ENCODE results near the gene DNAH2. TPM values are rescaled to one million over a fixed set of nuclear protein-coding genes. Genes with fewer than 3 reads are reported as not detected.

The DNAH2 gene
- total RNA-seq, 1 experiment from 2014 or later: 2.0 TPM

GRCh38 chr17:7859028-7859427 is 141.5 kb downstream of the DNAH2 start:
- ChIA-PET RAD21 (ENCODE audit: low non-redundant PET in 1 of 2, low total read pairs in 2 of 2, uncharacterized antibody in 2 of 2, unreplicated experiment in 2 of 2) (no interaction called here), POLR2A (no interaction called here), CTCF (interaction anchor here (0.8 to 1.4 kb wide), 3 partner anchors 34 to 131 kb away, joined by 3 to 4 read pairs (median 3); no protein-coding TSS in a partner anchor)
- H2AFZ ChIP-seq (ENCODE audit: low read depth, low read length, poor library complexity, severe bottlenecking): no peak overlapping the region
- no peaks in the 10 kb centered on the region for H3K27me3 ChIP-seq (ENCODE audit: insufficient read depth, low read length)
- H3K4me3 ChIP-seq (replicated peaks in 1 of 2; ENCODE audit: low read depth in 1 of 2, low read length in 2 of 2): peak overlapping the region; percentile 67 to 94
- BruUV-seq (replicated peaks): no TSS peak
- H3K79me2 ChIP-seq (ENCODE audit: insufficient read depth, low read length): peaks cover 42% of the 10 kb centered on the region
- no peak for TF ChIP-seq CTCF (IDR thresholded peaks at IDR 0.05 in 2 of 3, conservative IDR thresholded peaks at IDR 0.05 in 1 of 3; ENCODE audit: borderline replicate concordance in 1 of 3, insufficient read depth in 1 of 3, low read depth in 2 of 3, low read length in 2 of 3)
- no peak for TF ChIP-seq POLR2A (IDR thresholded peaks at IDR 0.05; ENCODE audit: borderline replicate concordance, extremely low read depth, insufficient read depth, insufficient read length)
- TF ChIP-seq TCF7L2 (IDR thresholded peaks at IDR 0.05; ENCODE audit: borderline replicate concordance, extremely low read depth, insufficient read depth, insufficient read length): no peak
- no peak for TF ChIP-seq ZNF274 (IDR thresholded peaks at IDR 0.05; ENCODE audit: low read depth, low read length)
- no peak for TF ChIP-seq ZFX (IDR thresholded peaks at IDR 0.05)
- no peaks in the 10 kb centered on the region for H3K9me2 ChIP-seq (ENCODE audit: insufficient read depth)
- DNase-seq (ENCODE audit: low read depth, low spot score): no peak
- H3K36me3 ChIP-seq (ENCODE audit: control insufficient read depth in 1 of 2, insufficient read depth in 2 of 2, low read length in 2 of 2): peaks cover 8 to 21% of the 10 kb centered on the region in 2 experiments; a peak in 3 of 4 replicates
- intact Hi-C loops (cut with micrococcal nuclease): no loop called here
- H3K9ac ChIP-seq (ENCODE audit: low read length): peak overlapping the region; percentile 93
- H3K4me1 ChIP-seq (ENCODE audit: control insufficient read depth in 1 of 2, insufficient read depth in 2 of 2, low read length in 2 of 2): peaks cover 10 to 26% of the 10 kb centered on the region in 2 experiments
- no peak for ATAC-seq
- no peaks in the 10 kb centered on the region for H4K20me1 ChIP-seq (ENCODE audit: insufficient read depth)
- H3K27ac ChIP-seq (ENCODE audit: low read depth, low read length): peak overlapping the region; percentile 92
- H3K9me3 ChIP-seq (ENCODE audit: control insufficient read depth in 1 of 2, insufficient read depth in 1 of 2, low read depth in 1 of 2, low read length in 2 of 2): no peaks in the 10 kb centered on the region
- peak overlapping the region; percentile 99 for H3K4me2 ChIP-seq (ENCODE audit: low read length)
